GM12872 (cell line): ENCODE results near the gene CLDN15.

Experiments
- CTCF ChIP-seq: IDR thresholded peaks from 3 replicates; pipeline ENCODE4 v1.5.1; 2011; ENCODE audit warnings: low read depth, mild to moderate bottlenecking, low read length, moderate library complexity; ENCODE audit not compliant: insufficient read depth

The CLDN15 gene

DNA sequence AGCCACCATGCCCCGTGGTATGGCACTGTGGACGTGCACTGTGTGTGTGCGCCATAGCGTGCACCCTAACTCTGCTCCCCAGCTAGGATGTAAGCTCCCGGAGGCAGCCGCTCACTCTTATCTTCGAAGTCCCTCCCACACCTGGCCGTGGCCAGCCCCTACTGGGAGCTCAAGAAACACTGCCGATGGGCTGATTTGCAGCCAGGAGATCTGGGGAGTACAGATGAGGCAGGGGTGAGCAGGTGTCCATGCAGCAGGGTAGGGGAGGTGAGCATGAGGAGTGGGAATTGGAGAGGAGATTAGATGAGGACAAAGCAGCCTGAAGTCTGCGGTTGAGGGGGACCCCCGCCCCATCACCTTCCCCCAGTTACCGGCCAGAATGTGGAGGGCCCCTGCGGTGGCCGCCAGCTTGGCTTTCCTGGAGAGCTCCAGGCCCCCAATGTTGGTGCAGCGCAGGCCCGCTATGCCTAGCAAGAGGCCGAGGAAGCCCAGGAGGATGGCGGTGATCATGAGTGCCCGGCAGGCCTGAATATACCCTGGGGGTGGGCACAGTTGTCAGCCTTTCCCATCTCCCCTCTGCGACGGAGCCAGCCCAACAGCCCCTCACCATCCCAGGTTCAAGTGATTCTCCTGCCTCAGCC lies 3.6 kb downstream of the CLDN15 start:
- no peak for TF ChIP-seq CTCF

- TF ChIP-seq CTCF = no peak
These were observed 5.3 kb downstream of the CLDN15 start for GRCh38 chr7:101232141-101232850.

- TF ChIP-seq CTCF = no peak
These were observed 6.0 kb downstream of the CLDN15 start for GRCh38 chr7:101231644-101232043.

- TF ChIP-seq CTCF = no peak
These were observed 10.9 kb downstream of the CLDN15 start for GRCh38 chr7:101226721-101227120.

DNA sequence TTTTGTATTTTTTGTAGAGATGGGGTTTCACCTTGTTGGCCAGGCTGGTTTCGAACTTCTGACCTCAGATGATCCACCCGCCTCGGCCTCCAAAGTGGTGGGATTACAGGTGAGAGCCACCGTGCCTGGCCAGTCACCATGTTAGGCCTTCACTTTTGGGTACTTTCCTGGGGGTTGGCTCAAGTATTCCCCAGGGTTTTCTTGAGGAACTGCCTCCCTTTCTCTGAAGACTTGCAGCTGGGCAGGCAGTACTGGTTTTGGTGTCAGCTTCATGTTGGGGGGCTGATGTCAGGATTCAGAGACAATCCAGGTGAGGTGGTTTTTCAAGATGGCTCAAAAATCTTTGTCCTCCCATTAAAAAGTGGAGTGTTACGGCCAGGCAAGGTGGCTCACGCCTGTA lies 12.0 kb downstream of the CLDN15 start:
- TF ChIP-seq CTCF = no peak

DNA sequence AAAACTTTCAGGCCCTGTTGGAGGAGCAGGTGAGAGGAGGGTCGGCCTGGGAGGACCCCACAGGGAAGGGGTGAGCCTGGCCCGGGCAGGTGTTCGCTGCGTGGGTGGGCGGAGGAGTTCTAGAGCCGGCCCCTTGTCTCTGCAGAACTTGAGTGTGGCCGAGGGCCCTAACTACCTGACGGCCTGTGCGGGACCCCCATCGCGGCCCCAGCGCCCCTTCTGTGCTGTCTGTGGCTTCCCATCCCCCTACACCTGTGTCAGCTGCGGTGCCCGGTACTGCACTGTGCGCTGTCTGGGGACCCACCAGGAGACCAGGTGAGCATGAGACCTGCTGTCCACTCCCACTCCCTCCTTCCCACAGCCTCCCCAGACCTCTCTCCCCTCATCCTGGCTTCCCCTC lies 14.1 kb downstream of the CLDN15 start:
- no peak for TF ChIP-seq CTCF

DNA sequence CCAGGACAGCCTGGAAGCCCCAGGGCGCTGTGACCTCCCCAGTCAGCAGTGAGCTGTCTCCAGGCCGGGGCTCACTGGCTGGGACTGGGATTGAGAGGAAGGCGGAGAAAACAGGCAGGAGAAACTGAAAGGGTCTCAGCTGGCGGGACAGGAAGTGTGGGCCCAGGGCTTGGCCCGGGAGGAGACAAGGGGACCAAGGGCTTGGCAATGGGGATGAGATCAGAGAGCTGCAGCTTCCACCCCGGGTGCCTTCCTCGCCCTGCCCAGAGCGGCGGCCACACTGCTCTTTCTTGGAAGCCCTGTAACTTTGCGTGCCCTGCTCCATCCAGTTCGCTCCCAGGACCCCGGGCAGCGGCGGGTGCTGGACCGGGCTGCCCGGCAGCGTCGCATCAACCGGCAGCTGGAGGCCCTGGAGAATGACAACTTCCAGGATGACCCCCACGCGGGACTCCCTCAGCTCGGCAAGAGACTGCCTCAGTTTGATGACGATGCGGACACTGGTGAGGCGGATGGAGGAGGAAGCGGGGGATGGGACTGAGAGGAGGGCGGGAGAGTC lies 15.2 kb downstream of the CLDN15 start:
- no peak for TF ChIP-seq CTCF
